Cardiac fibroblast (primary cell): ENCODE results near the gene JAK1.

ENCODE experiments used
- DNase-seq, 2 donors: peaks; one replicate each; pipeline versions ENCODE4 v3.0.0 to v3.0.0-alpha.2; 2010; ENCODE audit warnings: low read depth in 2 of 2
- H3K4me3 ChIP-seq, 2 donors: replicated peaks in 1 of 2; 1 replicate in 1 of 2; 2 replicates in 1 of 2; pipeline ENCODE4 v1.5.1; 2011; ENCODE audit warnings: low read depth in 2 of 2, low read length in 2 of 2, mild to moderate bottlenecking in 2 of 2, moderate library complexity in 1 of 2
- CTCF ChIP-seq: IDR thresholded peaks from one replicate; pipeline ENCODE4 v1.5.1; 2011; ENCODE audit warnings: low read depth, mild to moderate bottlenecking, low read length, inconsistent platforms

The JAK1 gene

GRCh38 chr1:64881281-64881680 is 85.1 kb downstream of the JAK1 start:
- TF ChIP-seq CTCF: no peak
- H3K4me3 ChIP-seq: no peak overlapping the region
- peak in 1 of 2 donors; percentile 90 for DNase-seq

- TF ChIP-seq CTCF: no peak
- no peak overlapping the region for H3K4me3 ChIP-seq
- DNase-seq: no peak
Observed at GRCh38 chr1:64880449-64880848, 85.9 kb downstream of the JAK1 start.

GRCh38 chr1:64878931-64879611 is 87.3 kb downstream of the JAK1 start:
- H3K4me3 ChIP-seq: no peak overlapping the region
- no peak for TF ChIP-seq CTCF
- peak in 1 of 2 donors; percentile 61 for DNase-seq

- no peak overlapping the region for H3K4me3 ChIP-seq
- no peak for DNase-seq
- TF ChIP-seq CTCF: no peak
Observed at GRCh38 chr1:64878090-64878489, 88.3 kb downstream of the JAK1 start.

GRCh38 chr1:64877598-64877997 is 88.8 kb downstream of the JAK1 start:
- no peak overlapping the region for H3K4me3 ChIP-seq
- no peak for DNase-seq
- TF ChIP-seq CTCF: no peak

- H3K4me3 ChIP-seq: no peak overlapping the region
- TF ChIP-seq CTCF: no peak
- DNase-seq: no peak
Observed at GRCh38 chr1:64877151-64877550, 89.2 kb downstream of the JAK1 start.

- no peak for TF ChIP-seq CTCF
- H3K4me3 ChIP-seq: no peak overlapping the region
- DNase-seq: no peak
Observed at GRCh38 chr1:64875606-64876005, 90.7 kb downstream of the JAK1 start.
